HepG2 (cell line): ENCODE data around the gene FKBP8. TPM values are rescaled to one million over a fixed set of nuclear protein-coding genes. Genes with fewer than 3 reads are reported as not detected.

Source experiments
- EP300 ChIP-seq, 3 experiments: sonication (generic) in 1 of 3; formaldehyde crosslinking in 1 of 3; IDR thresholded peaks; 2 replicates each; pipeline versions ENCODE4 v1.5.1 to v1.6.1; 2011 to 2020; ENCODE audit warnings: low read depth in 2 of 3, low read length in 2 of 3, borderline replicate concordance in 1 of 3, improper control_type of control experiment in 1 of 3, mild to moderate bottlenecking in 1 of 3, missing genetic modification reagents in 1 of 3, moderate library complexity in 1 of 3
- KDM2A ChIP-seq: sonication (generic); formaldehyde crosslinking; IDR thresholded peaks from 2 replicates; pipeline ENCODE4 v1.4.0; 2020; ENCODE audit warnings: low read depth, missing genetic modification reagents, borderline replicate concordance
- MEIS2 ChIP-seq: sonication (generic); formaldehyde crosslinking; IDR thresholded peaks from 2 replicates; pipeline ENCODE4 v1.9.0; 2021; ENCODE audit warnings: mild to moderate bottlenecking, missing genetic modification reagents
- MTA3 ChIP-seq: sonication (generic); formaldehyde crosslinking; IDR thresholded peaks from 2 replicates; pipeline ENCODE4 v1.4.0; 2020; ENCODE audit warnings: missing genetic modification reagents
- MTF2 ChIP-seq: sonication (generic); formaldehyde crosslinking; IDR thresholded peaks from 2 replicates; pipeline ENCODE4 v1.5.0; 2020; ENCODE audit warnings: missing genetic modification reagents, borderline replicate concordance
- SP4 ChIP-seq: sonication (generic); formaldehyde crosslinking; IDR thresholded peaks from 2 replicates; pipeline ENCODE4 v1.8.1; 2023; ENCODE audit warnings: mild to moderate bottlenecking, missing genetic modification reagents
- ZNF256 ChIP-seq: sonication (generic); formaldehyde crosslinking; conservative IDR thresholded peaks from 2 replicates; pipeline ENCODE4 v1.4.0; 2020; ENCODE audit warnings: missing genetic modification reagents
- ZNF510 ChIP-seq: sonication (generic); formaldehyde crosslinking; IDR thresholded peaks from 2 replicates; pipeline ENCODE4 v1.4.0; 2020; ENCODE audit warnings: low read depth, mild to moderate bottlenecking, missing genetic modification reagents
- ZNF709 ChIP-seq: sonication (generic); formaldehyde crosslinking; IDR thresholded peaks from 2 replicates; pipeline ENCODE4 v1.5.0; 2020; ENCODE audit warnings: mild to moderate bottlenecking, missing genetic modification reagents
- polyA plus RNA-seq, 8 experiments: library from polyadenylated mRNA; depleted of rRNA in 3 of 8; stranded (reverse) in 7 of 8; unstranded in 1 of 8; fragments of >200 nt; fragmentation: Illumina TruSeq in 4 of 8; extraction: Trizol in 4 of 8; gene quantifications; 2 replicates each; pipeline versions ENCODE4 v1.2.1 to v1.2.3, GENCODE V29; 2011 to 2016; ENCODE audit warnings: low read depth in 4 of 8, missing spikeins in 1 of 8, mixed read lengths in 1 of 8; ENCODE audit not compliant: insufficient read depth in 1 of 8
- total RNA-seq, 5 experiments: library from RNA; depleted of rRNA; stranded (reverse); fragments of >200 nt; fragmentation: Illumina TruSeq; extraction: Trizol; gene quantifications; 2 replicates each; pipeline ENCODE4 v1.2.3, GENCODE V29; 2016; ENCODE audit warnings: low read depth in 1 of 5
- TF ChIP-seq, protein P1 (sequence below): sonication (generic); formaldehyde crosslinking; IDR thresholded peaks from 2 replicates; pipeline ENCODE4 v1.5.0; 2020; ENCODE audit warnings: mild to moderate bottlenecking, missing genetic modification reagents, borderline replicate concordance
- TF ChIP-seq, protein P2 (sequence below): sonication (generic); formaldehyde crosslinking; IDR thresholded peaks from 2 replicates; pipeline ENCODE4 v1.4.0; 2020; ENCODE audit warnings: missing genetic modification reagents
- TF ChIP-seq, protein P3 (sequence below): sonication (generic); formaldehyde crosslinking; IDR thresholded peaks from 2 replicates; pipeline ENCODE4 v1.4.0; 2020; ENCODE audit warnings: missing genetic modification reagents
- TF ChIP-seq, protein P4 (sequence below): sonication (generic); formaldehyde crosslinking; IDR thresholded peaks from 2 replicates; pipeline ENCODE4 v1.5.0; 2020; ENCODE audit warnings: mild to moderate bottlenecking, missing genetic modification reagents
- TF ChIP-seq, protein P5 (sequence below), 2 experiments: sonication (generic) in 1 of 2; formaldehyde crosslinking in 1 of 2; IDR thresholded peaks; 2 replicates each; pipeline versions ENCODE4 v1.5.1 to v1.6.1; 2011 to 2020; ENCODE audit warnings: borderline replicate concordance in 1 of 2, low read depth in 1 of 2, low read length in 1 of 2, mild to moderate bottlenecking in 1 of 2, missing genetic modification reagents in 1 of 2, moderate library complexity in 1 of 2

FKBP8 gene
- total and polyA plus RNA-seq, 2 of the 13 experiments (the other 11 are each of a cell fraction or from before 2014, with no cell fraction given), result 81.7 to 93.9 TPM

DNA sequence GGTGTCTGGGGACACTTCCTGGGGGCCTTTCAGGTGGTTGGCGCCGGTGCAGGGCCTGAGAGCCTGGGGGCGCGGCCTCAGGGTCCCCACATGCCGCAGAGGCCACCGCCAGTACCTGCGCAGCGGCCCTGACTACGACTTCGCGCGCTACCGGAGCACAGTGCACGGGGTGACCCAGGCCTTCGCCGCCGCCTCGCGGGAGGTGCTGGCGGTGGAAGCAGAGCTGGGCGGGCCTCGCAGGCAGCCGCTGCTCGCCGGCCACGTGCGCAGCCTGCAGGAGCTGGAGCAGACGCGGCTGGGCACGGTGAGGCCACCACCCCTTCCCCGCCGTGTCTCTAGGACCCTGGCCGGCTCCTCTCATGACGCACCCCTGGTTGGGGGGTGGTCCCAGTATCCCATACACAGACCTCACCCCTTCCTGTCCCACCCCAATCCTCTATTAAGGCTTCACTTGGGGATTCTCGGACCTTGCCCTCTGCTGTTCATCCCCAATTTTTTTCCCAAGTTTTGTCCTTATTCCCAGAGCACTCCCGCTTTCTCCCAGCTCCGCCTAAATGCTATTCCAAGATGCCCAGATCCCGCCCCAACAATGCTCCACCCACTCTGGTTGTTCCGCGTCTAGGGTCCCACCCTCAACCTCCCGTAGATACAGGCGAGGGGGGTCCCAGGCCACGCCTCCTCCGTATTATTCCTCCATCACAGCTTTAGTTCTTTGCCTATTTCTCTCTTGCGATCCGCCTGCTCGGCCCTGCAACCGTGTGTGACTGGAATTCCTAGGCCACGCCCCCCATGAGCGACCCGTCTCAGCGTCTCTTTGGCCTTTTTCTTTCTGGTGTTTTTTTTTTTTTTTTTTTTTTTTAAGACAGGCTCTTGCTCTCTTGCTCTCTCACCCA, 46.3 kb upstream of the FKBP8 start (continued):
- TF ChIP-seq, protein P1, sequence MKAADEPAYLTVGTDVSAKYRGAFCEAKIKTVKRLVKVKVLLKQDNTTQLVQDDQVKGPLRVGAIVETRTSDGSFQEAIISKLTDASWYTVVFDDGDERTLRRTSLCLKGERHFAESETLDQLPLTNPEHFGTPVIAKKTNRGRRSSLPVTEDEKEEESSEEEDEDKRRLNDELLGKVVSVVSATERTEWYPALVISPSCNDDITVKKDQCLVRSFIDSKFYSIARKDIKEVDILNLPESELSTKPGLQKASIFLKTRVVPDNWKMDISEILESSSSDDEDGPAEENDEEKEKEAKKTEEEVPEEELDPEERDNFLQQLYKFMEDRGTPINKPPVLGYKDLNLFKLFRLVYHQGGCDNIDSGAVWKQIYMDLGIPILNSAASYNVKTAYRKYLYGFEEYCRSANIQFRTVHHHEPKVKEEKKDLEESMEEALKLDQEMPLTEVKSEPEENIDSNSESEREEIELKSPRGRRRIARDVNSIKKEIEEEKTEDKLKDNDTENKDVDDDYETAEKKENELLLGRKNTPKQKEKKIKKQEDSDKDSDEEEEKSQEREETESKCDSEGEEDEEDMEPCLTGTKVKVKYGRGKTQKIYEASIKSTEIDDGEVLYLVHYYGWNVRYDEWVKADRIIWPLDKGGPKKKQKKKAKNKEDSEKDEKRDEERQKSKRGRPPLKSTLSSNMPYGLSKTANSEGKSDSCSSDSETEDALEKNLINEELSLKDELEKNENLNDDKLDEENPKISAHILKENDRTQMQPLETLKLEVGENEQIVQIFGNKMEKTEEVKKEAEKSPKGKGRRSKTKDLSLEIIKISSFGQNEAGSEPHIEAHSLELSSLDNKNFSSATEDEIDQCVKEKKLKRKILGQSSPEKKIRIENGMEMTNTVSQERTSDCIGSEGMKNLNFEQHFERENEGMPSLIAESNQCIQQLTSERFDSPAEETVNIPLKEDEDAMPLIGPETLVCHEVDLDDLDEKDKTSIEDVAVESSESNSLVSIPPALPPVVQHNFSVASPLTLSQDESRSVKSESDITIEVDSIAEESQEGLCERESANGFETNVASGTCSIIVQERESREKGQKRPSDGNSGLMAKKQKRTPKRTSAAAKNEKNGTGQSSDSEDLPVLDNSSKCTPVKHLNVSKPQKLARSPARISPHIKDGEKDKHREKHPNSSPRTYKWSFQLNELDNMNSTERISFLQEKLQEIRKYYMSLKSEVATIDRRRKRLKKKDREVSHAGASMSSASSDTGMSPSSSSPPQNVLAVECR, result peak; percentile 73
- TF ChIP-seq, protein P2, sequence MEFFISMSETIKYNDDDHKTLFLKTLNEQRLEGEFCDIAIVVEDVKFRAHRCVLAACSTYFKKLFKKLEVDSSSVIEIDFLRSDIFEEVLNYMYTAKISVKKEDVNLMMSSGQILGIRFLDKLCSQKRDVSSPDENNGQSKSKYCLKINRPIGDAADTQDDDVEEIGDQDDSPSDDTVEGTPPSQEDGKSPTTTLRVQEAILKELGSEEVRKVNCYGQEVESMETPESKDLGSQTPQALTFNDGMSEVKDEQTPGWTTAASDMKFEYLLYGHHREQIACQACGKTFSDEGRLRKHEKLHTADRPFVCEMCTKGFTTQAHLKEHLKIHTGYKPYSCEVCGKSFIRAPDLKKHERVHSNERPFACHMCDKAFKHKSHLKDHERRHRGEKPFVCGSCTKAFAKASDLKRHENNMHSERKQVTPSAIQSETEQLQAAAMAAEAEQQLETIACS (CRISPR knock-in tag), result peak; percentile 63
- TF ChIP-seq MTA3 (CRISPR knock-in tag) (no peak), ZNF510 (CRISPR knock-in tag) (peak; percentile 99; the same call in 1 of the 2 replicates), SP4 (CRISPR knock-in tag) (no peak), EP300 (IDR thresholded peaks at IDR 0.05; ENCODE audit: low read depth in 2 of 2, low read length in 2 of 2) (no peak), EP300 (CRISPR knock-in tag; IDR thresholded peaks at IDR 0.05; ENCODE audit: borderline replicate concordance) (no peak), MTF2 (CRISPR knock-in tag) (no peak), MEIS2 (CRISPR knock-in tag) (peak; percentile 97), ZNF256 (CRISPR knock-in tag) (0 out of 2 replicates have a peak, but pooled peaks have one; percentile 80), ZNF709 (peak; percentile 99), KDM2A (CRISPR knock-in tag) (peak; percentile 99)
- TF ChIP-seq, protein P3, sequence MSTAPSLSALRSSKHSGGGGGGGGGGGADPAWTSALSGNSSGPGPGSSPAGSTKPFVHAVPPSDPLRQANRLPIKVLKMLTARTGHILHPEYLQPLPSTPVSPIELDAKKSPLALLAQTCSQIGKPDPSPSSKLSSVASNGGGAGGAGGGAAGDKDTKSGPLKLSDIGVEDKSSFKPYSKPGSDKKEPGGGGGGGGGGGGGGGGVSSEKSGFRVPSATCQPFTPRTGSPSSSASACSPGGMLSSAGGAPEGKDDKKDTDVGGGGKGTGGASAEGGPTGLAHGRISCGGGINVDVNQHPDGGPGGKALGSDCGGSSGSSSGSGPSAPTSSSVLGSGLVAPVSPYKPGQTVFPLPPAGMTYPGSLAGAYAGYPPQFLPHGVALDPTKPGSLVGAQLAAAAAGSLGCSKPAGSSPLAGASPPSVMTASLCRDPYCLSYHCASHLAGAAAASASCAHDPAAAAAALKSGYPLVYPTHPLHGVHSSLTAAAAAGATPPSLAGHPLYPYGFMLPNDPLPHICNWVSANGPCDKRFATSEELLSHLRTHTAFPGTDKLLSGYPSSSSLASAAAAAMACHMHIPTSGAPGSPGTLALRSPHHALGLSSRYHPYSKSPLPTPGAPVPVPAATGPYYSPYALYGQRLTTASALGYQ, result peak; percentile 73; the same call in 1 of the 2 replicates
- TF ChIP-seq, protein P4, sequence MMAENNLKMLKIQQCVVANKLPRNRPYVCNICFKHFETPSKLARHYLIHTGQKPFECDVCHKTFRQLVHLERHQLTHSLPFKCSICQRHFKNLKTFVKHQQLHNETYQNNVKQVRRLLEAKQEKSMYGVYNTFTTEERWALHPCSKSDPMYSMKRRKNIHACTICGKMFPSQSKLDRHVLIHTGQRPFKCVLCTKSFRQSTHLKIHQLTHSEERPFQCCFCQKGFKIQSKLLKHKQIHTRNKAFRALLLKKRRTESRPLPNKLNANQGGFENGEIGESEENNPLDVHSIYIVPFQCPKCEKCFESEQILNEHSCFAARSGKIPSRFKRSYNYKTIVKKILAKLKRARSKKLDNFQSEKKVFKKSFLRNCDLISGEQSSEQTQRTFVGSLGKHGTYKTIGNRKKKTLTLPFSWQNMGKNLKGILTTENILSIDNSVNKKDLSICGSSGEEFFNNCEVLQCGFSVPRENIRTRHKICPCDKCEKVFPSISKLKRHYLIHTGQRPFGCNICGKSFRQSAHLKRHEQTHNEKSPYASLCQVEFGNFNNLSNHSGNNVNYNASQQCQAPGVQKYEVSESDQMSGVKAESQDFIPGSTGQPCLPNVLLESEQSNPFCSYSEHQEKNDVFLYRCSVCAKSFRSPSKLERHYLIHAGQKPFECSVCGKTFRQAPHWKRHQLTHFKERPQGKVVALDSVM (CRISPR knock-in tag), result peak; percentile 24; the same call in 1 of the 2 replicates
- TF ChIP-seq, protein P5, sequence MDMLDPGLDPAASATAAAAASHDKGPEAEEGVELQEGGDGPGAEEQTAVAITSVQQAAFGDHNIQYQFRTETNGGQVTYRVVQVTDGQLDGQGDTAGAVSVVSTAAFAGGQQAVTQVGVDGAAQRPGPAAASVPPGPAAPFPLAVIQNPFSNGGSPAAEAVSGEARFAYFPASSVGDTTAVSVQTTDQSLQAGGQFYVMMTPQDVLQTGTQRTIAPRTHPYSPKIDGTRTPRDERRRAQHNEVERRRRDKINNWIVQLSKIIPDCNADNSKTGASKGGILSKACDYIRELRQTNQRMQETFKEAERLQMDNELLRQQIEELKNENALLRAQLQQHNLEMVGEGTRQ (IDR thresholded peaks at IDR 0.05; ENCODE audit: low read depth, low read length), result no peak; the same call in 1 of the 2 replicates
- TF ChIP-seq, protein P5 (CRISPR knock-in tag; IDR thresholded peaks at IDR 0.05; ENCODE audit: borderline replicate concordance), result peak; percentile 59; the same call in 1 of the 2 replicates
